Measurements from ENCODE around the gene PIGL. TPM values are rescaled to one million over a fixed set of nuclear protein-coding genes. Genes with fewer than 3 reads are reported as not detected.
A peak's percentile ranks its signal among the peaks of the same experiment; 100 is the strongest.

PIGL gene
- total and polyA plus RNA-seq, 4 donors: 8.9 to 38.1 (median 27.1) TPM

- ATAC-seq (ENCODE audit: insufficient read depth, low FRiP score) (no peak), DNase-seq (no peak)
- peaks cover 0 to 10% (median 6%) of the 10 kb centered on the region in 4 donors for H3K36me3 ChIP-seq (ENCODE audit: control insufficient read depth in 4 of 4, insufficient read depth in 4 of 4, low read length in 4 of 4)
- H3K4me1 ChIP-seq (ENCODE audit: control insufficient read depth in 5 of 5, insufficient read depth in 5 of 5, low read length in 5 of 5): peaks cover 0 to 10% (median 4%) of the 10 kb centered on the region in 5 donors
- no peak overlapping the region for H3K9ac ChIP-seq (ENCODE audit: insufficient read depth in 1 of 2, low read length in 2 of 2)
- H3K27me3 ChIP-seq (ENCODE audit: control insufficient read depth in 3 of 3, insufficient read depth in 3 of 3, low read length in 2 of 3): no peaks in the 10 kb centered on the region
- H3K27ac ChIP-seq (ENCODE audit: low read depth in 1 of 2, low read length in 1 of 2): no peak overlapping the region
- no peaks in the 10 kb centered on the region for H3K9me3 ChIP-seq (ENCODE audit: control insufficient read depth in 4 of 4, insufficient read depth in 3 of 4, low read length in 3 of 4)
- H3K4me3 ChIP-seq: no peak overlapping the region
- TF ChIP-seq CTCF (IDR thresholded peaks at IDR 0.05; ENCODE audit: control extremely low read depth, extremely low read depth): no peak
- 94 to 96% methylated on average over 5 of the region's 5 CpGs for WGBS, 2 donors
These were observed 132.4 kb downstream of the PIGL start for GRCh38 chr17:16349431-16349830.

GRCh38 chr17:16351831-16352230 is 134.8 kb downstream of the PIGL start:
- Histone ChIP-seq H3K9me3 (ENCODE audit: control insufficient read depth in 4 of 4, insufficient read depth in 3 of 4, low read length in 3 of 4) (no peaks in the 10 kb centered on the region), H3K4me3 (no peak overlapping the region), H3K27ac (ENCODE audit: low read depth in 1 of 2, low read length in 1 of 2) (no peak overlapping the region), H3K36me3 (ENCODE audit: control insufficient read depth in 4 of 4, insufficient read depth in 4 of 4, low read length in 4 of 4) (peaks cover 0 to 6% (median 6%) of the 10 kb centered on the region in 4 donors), H3K9ac (ENCODE audit: insufficient read depth in 1 of 2, low read length in 2 of 2) (peak overlapping the region; percentile 37 to 85), H3K4me1 (ENCODE audit: control insufficient read depth in 5 of 5, insufficient read depth in 5 of 5, low read length in 5 of 5) (peaks cover 0 to 10% (median 4%) of the 10 kb centered on the region in 5 donors), H3K27me3 (ENCODE audit: control insufficient read depth in 3 of 3, insufficient read depth in 3 of 3, low read length in 2 of 3) (no peaks in the 10 kb centered on the region)
- WGBS, 2 donors: 44 to 45% methylated on average over 10 of the region's 10 CpGs
- no peak for ATAC-seq (ENCODE audit: insufficient read depth, low FRiP score)
- TF ChIP-seq CTCF (IDR thresholded peaks at IDR 0.05; ENCODE audit: control extremely low read depth, extremely low read depth): no peak
- no peak for DNase-seq

- no peaks in the 10 kb centered on the region for H3K9me3 ChIP-seq (ENCODE audit: control insufficient read depth in 4 of 4, insufficient read depth in 3 of 4, low read length in 3 of 4)
- peaks cover 0 to 6% (median 3%) of the 10 kb centered on the region in 4 donors for H3K36me3 ChIP-seq (ENCODE audit: control insufficient read depth in 4 of 4, insufficient read depth in 4 of 4, low read length in 4 of 4)
- no peak for ATAC-seq (ENCODE audit: insufficient read depth, low FRiP score)
- TF ChIP-seq CTCF (IDR thresholded peaks at IDR 0.05; ENCODE audit: control extremely low read depth, extremely low read depth): no peak
- 2 to 3% methylated on average over 25 of the region's 25 CpGs for WGBS, 2 donors
- H3K9ac ChIP-seq (ENCODE audit: insufficient read depth in 1 of 2, low read length in 2 of 2): peak overlapping the region; percentile 37 to 85
- H3K27ac ChIP-seq (ENCODE audit: low read depth in 1 of 2, low read length in 1 of 2): no peak overlapping the region
- peak in 2 of 3 donors; percentile 69 to 70 for DNase-seq
- H3K27me3 ChIP-seq (ENCODE audit: control insufficient read depth in 3 of 3, insufficient read depth in 3 of 3, low read length in 2 of 3): no peaks in the 10 kb centered on the region
- peak overlapping the region; percentile 28 for H3K4me3 ChIP-seq
- H3K4me1 ChIP-seq (ENCODE audit: control insufficient read depth in 5 of 5, insufficient read depth in 5 of 5, low read length in 5 of 5): peaks cover 0 to 10% (median 4%) of the 10 kb centered on the region in 5 donors
These were observed 135.3 kb downstream of the PIGL start for GRCh38 chr17:16352303-16352666.

Measured in lung (tissue), 12 donors.